Skeletal muscle satellite cell (primary cell): Measurements from ENCODE around the gene SSC4D.
"Not testable (repeated sequence)": the region's sequence is repeated elsewhere in the genome, so short reads cannot be mapped to it uniquely, and the experiment has no call there.

Source experiments
- H3K27me3 ChIP-seq: 2 replicates; pipeline ENCODE4 v1.7.0; 2013; ENCODE audit warnings: low read length; ENCODE audit not compliant: control insufficient read depth, insufficient read depth
- H3K36me3 ChIP-seq: 2 replicates; pipeline ENCODE4 v1.7.0; 2013; ENCODE audit warnings: mild to moderate bottlenecking, control low read depth, low read length; ENCODE audit not compliant: insufficient read depth
- H3K4me1 ChIP-seq: 2 replicates; pipeline ENCODE4 v1.7.0; 2013; ENCODE audit warnings: low read length; ENCODE audit not compliant: control insufficient read depth, insufficient read depth
- H3K4me2 ChIP-seq: 2 replicates; pipeline ENCODE4 v1.7.0; 2013; ENCODE audit warnings: mild to moderate bottlenecking, low read length
- H3K4me3 ChIP-seq: 2 replicates; pipeline ENCODE4 v1.7.0; 2013; ENCODE audit warnings: low read length
- H3K9ac ChIP-seq: 2 replicates; pipeline ENCODE4 v1.7.0; 2013; ENCODE audit warnings: mild to moderate bottlenecking, low read depth, low read length, moderate library complexity
- H3K9me3 ChIP-seq: replicated peaks from 2 replicates; pipeline ENCODE4 v1.7.0; 2013; ENCODE audit warnings: mild to moderate bottlenecking, control low read depth, low read length

The SSC4D gene

GRCh38 chr7:76395605-76395964 is 13.9 kb downstream of the SSC4D start:
- H3K9me3 ChIP-seq, H3K36me3 ChIP-seq, H3K27me3 ChIP-seq, H3K9ac ChIP-seq, H3K4me2 ChIP-seq, H3K4me3 ChIP-seq: not testable (repeated sequence)
- H3K4me1 ChIP-seq: peaks cover 24% of the 10 kb centered on the region

GRCh38 chr7:76394957-76395356 is 14.5 kb downstream of the SSC4D start:
- Histone ChIP-seq H3K4me2 (no peak overlapping the region), H3K9ac (no peak overlapping the region), H3K27me3 (no peaks in the 10 kb centered on the region), H3K9me3 (no peaks in the 10 kb centered on the region), H3K36me3 (no peaks in the 10 kb centered on the region), H3K4me1 (peaks cover 24% of the 10 kb centered on the region), H3K4me3 (no peak overlapping the region)

- Histone ChIP-seq H3K4me2 (peak overlapping the region; percentile 98), H3K9ac (peak overlapping the region; percentile 86), H3K4me3 (peak overlapping the region; percentile 87), H3K27me3 (no peaks in the 10 kb centered on the region), H3K9me3 (no peaks in the 10 kb centered on the region), H3K36me3 (no peaks in the 10 kb centered on the region), H3K4me1 (peaks cover 31% of the 10 kb centered on the region)
These were observed 16.1 kb downstream of the SSC4D start for GRCh38 chr7:76393116-76394031.

- Histone ChIP-seq H3K9ac (peak overlapping the region; percentile 86), H3K4me3 (peak overlapping the region; percentile 87), H3K4me2 (peak overlapping the region; percentile 98), H3K4me1 (peaks cover 28% of the 10 kb centered on the region), H3K9me3 (no peaks in the 10 kb centered on the region), H3K27me3 (no peaks in the 10 kb centered on the region), H3K36me3 (no peaks in the 10 kb centered on the region)
These were observed 16.9 kb downstream of the SSC4D start for GRCh38 chr7:76392531-76393115.

- Histone ChIP-seq H3K4me1 (peaks cover 20% of the 10 kb centered on the region), H3K9me3 (no peaks in the 10 kb centered on the region), H3K27me3 (no peaks in the 10 kb centered on the region), H3K36me3 (no peaks in the 10 kb centered on the region), H3K9ac (no peak overlapping the region), H3K4me3 (no peak overlapping the region), H3K4me2 (no peak overlapping the region)
These were observed 19.4 kb downstream of the SSC4D start for GRCh38 chr7:76390092-76390491.

- not testable (repeated sequence) for H3K27me3 ChIP-seq, H3K36me3 ChIP-seq, H3K9ac ChIP-seq, H3K9me3 ChIP-seq, H3K4me3 ChIP-seq, H3K4me2 ChIP-seq
- peaks cover 11% of the 10 kb centered on the region for H3K4me1 ChIP-seq
These were observed 21.7 kb downstream of the SSC4D start for GRCh38 chr7:76387789-76388188.

GRCh38 chr7:76386691-76387260 is 22.7 kb downstream of the SSC4D start:
- no peak overlapping the region for H3K4me3 ChIP-seq
- H3K27me3 ChIP-seq: no peaks in the 10 kb centered on the region
- H3K36me3 ChIP-seq: no peaks in the 10 kb centered on the region
- no peak overlapping the region for H3K4me2 ChIP-seq
- H3K9me3 ChIP-seq: no peaks in the 10 kb centered on the region
- peaks cover 7% of the 10 kb centered on the region for H3K4me1 ChIP-seq
- no peak overlapping the region for H3K9ac ChIP-seq

- no peaks in the 10 kb centered on the region for H3K36me3 ChIP-seq
- no peak overlapping the region for H3K4me2 ChIP-seq
- H3K9me3 ChIP-seq: no peaks in the 10 kb centered on the region
- H3K9ac ChIP-seq: no peak overlapping the region
- H3K4me3 ChIP-seq: no peak overlapping the region
- H3K27me3 ChIP-seq: no peaks in the 10 kb centered on the region
- peaks cover 19% of the 10 kb centered on the region for H3K4me1 ChIP-seq
These were observed 26.2 kb downstream of the SSC4D start for GRCh38 chr7:76383089-76383944.

GRCh38 chr7:76381814-76382213 is 27.7 kb downstream of the SSC4D start:
- Histone ChIP-seq H3K27me3 (no peaks in the 10 kb centered on the region), H3K4me3 (no peak overlapping the region), H3K4me2 (no peak overlapping the region), H3K9me3 (no peaks in the 10 kb centered on the region), H3K9ac (no peak overlapping the region), H3K36me3 (no peaks in the 10 kb centered on the region), H3K4me1 (peaks cover 31% of the 10 kb centered on the region)

GRCh38 chr7:76380623-76380966 is 28.9 kb downstream of the SSC4D start:
- H3K9ac ChIP-seq: peak overlapping the region; percentile 81
- H3K36me3 ChIP-seq: no peaks in the 10 kb centered on the region
- peak overlapping the region; percentile 41 for H3K4me3 ChIP-seq
- H3K27me3 ChIP-seq: no peaks in the 10 kb centered on the region
- H3K4me2 ChIP-seq: peak overlapping the region; percentile 70
- H3K4me1 ChIP-seq: peaks cover 31% of the 10 kb centered on the region
- no peaks in the 10 kb centered on the region for H3K9me3 ChIP-seq

GRCh38 chr7:76377186-76377918 is 32.1 kb downstream of the SSC4D start:
- no peak overlapping the region for H3K4me3 ChIP-seq
- no peaks in the 10 kb centered on the region for H3K9me3 ChIP-seq
- no peaks in the 10 kb centered on the region for H3K36me3 ChIP-seq
- no peak overlapping the region for H3K4me2 ChIP-seq
- H3K9ac ChIP-seq: no peak overlapping the region
- H3K27me3 ChIP-seq: no peaks in the 10 kb centered on the region
- H3K4me1 ChIP-seq: peaks cover 37% of the 10 kb centered on the region
